ENCODE results near the gene CT47A7.
"Not testable (repeated sequence)": the region's sequence is repeated elsewhere in the genome, so short reads cannot be mapped to it uniquely, and the experiment has no call there.

DNA sequence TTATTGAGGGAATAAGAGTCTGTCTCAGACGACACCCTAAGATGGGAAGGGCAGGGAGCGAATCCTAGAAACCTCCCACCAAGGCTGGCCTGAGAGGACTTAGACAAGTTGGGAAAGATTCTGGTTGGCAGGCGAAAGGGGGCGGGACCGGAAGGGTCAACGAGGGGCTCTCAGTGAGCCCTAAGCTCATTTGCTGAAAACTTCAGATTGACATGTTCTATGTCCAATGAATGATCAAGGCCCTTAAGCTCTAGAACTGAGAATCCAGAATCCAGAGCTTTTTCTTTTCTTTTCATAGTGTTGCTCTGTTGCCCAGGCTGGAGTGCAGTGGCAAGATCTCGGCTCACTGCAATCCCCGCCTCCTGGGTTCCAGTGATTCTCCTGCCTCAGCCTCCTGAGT, 29.3 kb upstream of the CT47A7 start, which contains the start of gene CT47A1:
- TF ChIP-seq, protein P1, sequence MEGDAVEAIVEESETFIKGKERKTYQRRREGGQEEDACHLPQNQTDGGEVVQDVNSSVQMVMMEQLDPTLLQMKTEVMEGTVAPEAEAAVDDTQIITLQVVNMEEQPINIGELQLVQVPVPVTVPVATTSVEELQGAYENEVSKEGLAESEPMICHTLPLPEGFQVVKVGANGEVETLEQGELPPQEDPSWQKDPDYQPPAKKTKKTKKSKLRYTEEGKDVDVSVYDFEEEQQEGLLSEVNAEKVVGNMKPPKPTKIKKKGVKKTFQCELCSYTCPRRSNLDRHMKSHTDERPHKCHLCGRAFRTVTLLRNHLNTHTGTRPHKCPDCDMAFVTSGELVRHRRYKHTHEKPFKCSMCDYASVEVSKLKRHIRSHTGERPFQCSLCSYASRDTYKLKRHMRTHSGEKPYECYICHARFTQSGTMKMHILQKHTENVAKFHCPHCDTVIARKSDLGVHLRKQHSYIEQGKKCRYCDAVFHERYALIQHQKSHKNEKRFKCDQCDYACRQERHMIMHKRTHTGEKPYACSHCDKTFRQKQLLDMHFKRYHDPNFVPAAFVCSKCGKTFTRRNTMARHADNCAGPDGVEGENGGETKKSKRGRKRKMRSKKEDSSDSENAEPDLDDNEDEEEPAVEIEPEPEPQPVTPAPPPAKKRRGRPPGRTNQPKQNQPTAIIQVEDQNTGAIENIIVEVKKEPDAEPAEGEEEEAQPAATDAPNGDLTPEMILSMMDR (conservative IDR thresholded peaks at IDR 0.05; ENCODE audit: low read depth, low read length): not testable (repeated sequence)
- not testable (repeated sequence) for TF ChIP-seq POLR2A, RFX5 (IDR thresholded peaks at IDR 0.05; ENCODE audit: low read depth, low read length)
- TF ChIP-seq, protein P2, sequence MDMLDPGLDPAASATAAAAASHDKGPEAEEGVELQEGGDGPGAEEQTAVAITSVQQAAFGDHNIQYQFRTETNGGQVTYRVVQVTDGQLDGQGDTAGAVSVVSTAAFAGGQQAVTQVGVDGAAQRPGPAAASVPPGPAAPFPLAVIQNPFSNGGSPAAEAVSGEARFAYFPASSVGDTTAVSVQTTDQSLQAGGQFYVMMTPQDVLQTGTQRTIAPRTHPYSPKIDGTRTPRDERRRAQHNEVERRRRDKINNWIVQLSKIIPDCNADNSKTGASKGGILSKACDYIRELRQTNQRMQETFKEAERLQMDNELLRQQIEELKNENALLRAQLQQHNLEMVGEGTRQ (IDR thresholded peaks at IDR 0.05; ENCODE audit: low read depth, low read length): not testable (repeated sequence)

All from IMR-90 (cell line).